Iris pigment epithelial cell (primary cell): ENCODE data around the gene ZCCHC14.

Source experiments
- DNase-seq: peaks from one replicate; pipeline ENCODE4 v3.0.0-alpha.2; 2011; ENCODE audit warnings: low read depth

Gene ZCCHC14

GRCh38 chr16:87457061-87457611 lies 35.7 kb downstream of the ZCCHC14 start:
- peak; percentile 62 for DNase-seq

- no peak for DNase-seq
Observed at GRCh38 chr16:87454391-87454790, 38.4 kb downstream of the ZCCHC14 start.

- no peak for DNase-seq
Observed at GRCh38 chr16:87453326-87453725, 39.5 kb downstream of the ZCCHC14 start.

GRCh38 chr16:87451563-87452210 lies 41.1 kb downstream of the ZCCHC14 start:
- no peak for DNase-seq

GRCh38 chr16:87448866-87449265 lies 44.0 kb downstream of the ZCCHC14 start:
- no peak for DNase-seq

GRCh38 chr16:87447323-87447722 lies 45.5 kb downstream of the ZCCHC14 start:
- DNase-seq = peak; percentile 87

- no peak for DNase-seq
Observed at GRCh38 chr16:87446479-87446878, 46.3 kb downstream of the ZCCHC14 start.

- DNase-seq = peak; percentile 69
Observed at GRCh38 chr16:87445486-87445885, 47.3 kb downstream of the ZCCHC14 start.

GRCh38 chr16:87443964-87444363 lies 48.9 kb downstream of the ZCCHC14 start:
- DNase-seq = no peak

GRCh38 chr16:87443016-87443415 lies 49.8 kb downstream of the ZCCHC14 start:
- no peak for DNase-seq

GRCh38 chr16:87442581-87442966 lies 50.2 kb downstream of the ZCCHC14 start:
- DNase-seq = no peak

- peak; percentile 73 for DNase-seq
Observed at GRCh38 chr16:87441886-87442580, 50.8 kb downstream of the ZCCHC14 start.

GRCh38 chr16:87439926-87440325 lies 52.9 kb downstream of the ZCCHC14 start:
- DNase-seq = no peak

GRCh38 chr16:87438611-87438985 lies 54.2 kb downstream of the ZCCHC14 start:
- DNase-seq = no peak

- DNase-seq = no peak
Observed at GRCh38 chr16:87437911-87438610, 54.8 kb downstream of the ZCCHC14 start.

GRCh38 chr16:87437327-87437726 lies 55.5 kb downstream of the ZCCHC14 start:
- DNase-seq = no peak

GRCh38 chr16:87436225-87437172 lies 56.3 kb downstream of the ZCCHC14 start:
- DNase-seq = peak; percentile 59

- DNase-seq = peak; percentile 91
Observed at GRCh38 chr16:87435372-87436224, 57.2 kb downstream of the ZCCHC14 start.

GRCh38 chr16:87434146-87434667 lies 58.6 kb downstream of the ZCCHC14 start:
- DNase-seq = no peak

GRCh38 chr16:87432330-87432915 lies 60.4 kb downstream of the ZCCHC14 start:
- no peak for DNase-seq
